K562 (cell line): ENCODE measurements around the gene TJP3. TPM values are rescaled to one million over a fixed set of nuclear protein-coding genes. Genes with fewer than 3 reads are reported as not detected.

ENCODE experiments used
- COPS2 ChIP-seq: fragments of 450-650 bp; conservative IDR thresholded peaks from 2 replicates; pipeline ENCODE4 v1.6.1; 2016; ENCODE audit warnings: mild to moderate bottlenecking, moderate library complexity
- DACH1 ChIP-seq: fragments of 450-650 bp; IDR thresholded peaks from 2 replicates; pipeline ENCODE4 v1.6.1; 2018; ENCODE audit not compliant: partially characterized antibody
- DPF2 ChIP-seq: fragments of 450-650 bp; IDR thresholded peaks from 2 replicates; pipeline ENCODE4 v1.6.1; 2016
- ESRRB ChIP-seq: fragments of 250-450 bp; sonication (Bioruptor Pico); IDR thresholded peaks from 2 replicates; pipeline ENCODE4 v1.5.0; 2020; ENCODE audit warnings: mild to moderate bottlenecking, moderate library complexity, borderline replicate concordance
- FOS ChIP-seq: IDR thresholded peaks from 3 replicates; pipeline ENCODE4 v1.6.1; 2011; ENCODE audit not compliant: insufficient read length; ENCODE audit errors: extremely low read depth
- GABPA ChIP-seq: fragments of 200-800 bp; sonication (Bioruptor generic); conservative IDR thresholded peaks from 2 replicates; pipeline ENCODE4 v1.6.1; 2016; ENCODE audit warnings: low read depth, missing genetic modification characterization, missing compliant biosample characterization
- JUN ChIP-seq, 2 experiments: sonication (generic) in 1 of 2; formaldehyde crosslinking in 1 of 2; IDR thresholded peaks; 2 replicates each; pipeline versions ENCODE4 v1.6.1 to v1.8.0; 2012 to 2022; ENCODE audit warnings: borderline replicate concordance in 2 of 2, mild to moderate bottlenecking in 2 of 2, improper control_type of control experiment in 1 of 2, low read depth in 1 of 2, low read length in 1 of 2, missing genetic modification reagents in 1 of 2
- MAFF ChIP-seq: IDR thresholded peaks from 2 replicates; pipeline ENCODE4 v1.6.1; 2012; ENCODE audit warnings: low read length, improper control_type of control experiment
- MBD2 ChIP-seq: sonication (generic); IDR thresholded peaks from 2 replicates; pipeline ENCODE4 v1.6.1; 2016; ENCODE audit warnings: low read depth, borderline replicate concordance
- NCOA1 ChIP-seq: fragments of 450-650 bp; IDR thresholded peaks from 2 replicates; pipeline ENCODE4 v1.6.1; 2016; ENCODE audit warnings: low read depth
- RAD21 ChIP-seq, 2 experiments: fragments of 250-450 bp in 1 of 2; fragments of 450-650 bp in 1 of 2; sonication (Bioruptor Pico) in 1 of 2; formaldehyde crosslinking in 1 of 2; IDR thresholded peaks in 1 of 2; conservative IDR thresholded peaks in 1 of 2; 2 replicates each; pipeline versions ENCODE4 v1.4.0 to v1.8.0; 2020 to 2022; ENCODE audit warnings: mild to moderate bottlenecking in 2 of 2, moderate library complexity in 1 of 2
- SRSF3 ChIP-seq: fragments of 200-400 bp; formaldehyde crosslinking; IDR thresholded peaks from 2 replicates; pipeline ENCODE4 v1.6.1; 2016; ENCODE audit warnings: mild to moderate bottlenecking, low read length, moderate library complexity; ENCODE audit not compliant: insufficient read depth
- TAF7 ChIP-seq: fragments of 450-650 bp; IDR thresholded peaks from 2 replicates; pipeline ENCODE4 v1.6.1; 2016; ENCODE audit warnings: missing genetic modification characterization, missing compliant biosample characterization
- TARDBP ChIP-seq: fragments of 450-650 bp; IDR thresholded peaks from 2 replicates; pipeline ENCODE4 v1.6.1; 2016
- XRCC4 ChIP-seq: IDR thresholded peaks from one replicate; pipeline ENCODE4 v1.6.1; 2011; ENCODE audit not compliant: insufficient read depth, insufficient read length; ENCODE audit errors: extremely low read depth
- polyA plus RNA-seq, 8 experiments: library from polyadenylated mRNA; depleted of rRNA in 4 of 8; stranded (reverse) in 5 of 8; unstranded in 3 of 8; fragments of >200 nt; fragmentation: Nextera tagmentation in 2 of 8; fragmentation: Illumina TruSeq in 1 of 8; extraction: Ambion mirVana in 2 of 8; extraction: Trizol in 1 of 8; gene quantifications; 2 replicates each; pipeline versions ENCODE4 v1.2.1 to v1.2.3, GENCODE V29; 2011 to 2014; ENCODE audit warnings: inconsistent platforms in 1 of 8, missing spikeins in 1 of 8
- total RNA-seq, 7 experiments: library from RNA; depleted of rRNA in 6 of 7; stranded (reverse); fragments of >200 nt in 6 of 7; fragmentation: Illumina TruSeq in 2 of 7; extraction: Trizol in 2 of 7; gene quantifications; 2 replicates each; pipeline versions ENCODE4 v1.2.1 to v1.2.3, GENCODE V29; 2011 to 2021; ENCODE audit warnings: low replicate concordance in 1 of 7
- TF ChIP-seq, protein P1 (sequence below): sonication (generic); formaldehyde crosslinking; IDR thresholded peaks from 2 replicates; pipeline ENCODE4 v1.8.0; 2023; ENCODE audit warnings: mild to moderate bottlenecking, missing genetic modification reagents
- TF ChIP-seq, protein P2 (sequence below): sonication (generic); formaldehyde crosslinking; IDR thresholded peaks from 2 replicates; pipeline ENCODE4 v1.8.0; 2022; ENCODE audit warnings: mild to moderate bottlenecking, missing genetic modification reagents
- TF ChIP-seq, protein P3 (sequence below): fragments of 250-450 bp; sonication (Bioruptor Pico); IDR thresholded peaks from 2 replicates; pipeline ENCODE4 v1.8.0; 2021; ENCODE audit warnings: mild to moderate bottlenecking, moderate library complexity
- TF ChIP-seq, protein P4 (sequence below): fragments of 250-450 bp; sonication (Bioruptor Pico); IDR thresholded peaks from 2 replicates; pipeline ENCODE4 v1.6.1; 2021; ENCODE audit warnings: mild to moderate bottlenecking

TJP3 gene
- total and polyA plus RNA-seq, 9 of the 15 experiments (the other 6 are each of a cell fraction or from before 2014, with no cell fraction given): 0.11 to 2.4 (median 0.57) TPM; not detected in 1

DNA sequence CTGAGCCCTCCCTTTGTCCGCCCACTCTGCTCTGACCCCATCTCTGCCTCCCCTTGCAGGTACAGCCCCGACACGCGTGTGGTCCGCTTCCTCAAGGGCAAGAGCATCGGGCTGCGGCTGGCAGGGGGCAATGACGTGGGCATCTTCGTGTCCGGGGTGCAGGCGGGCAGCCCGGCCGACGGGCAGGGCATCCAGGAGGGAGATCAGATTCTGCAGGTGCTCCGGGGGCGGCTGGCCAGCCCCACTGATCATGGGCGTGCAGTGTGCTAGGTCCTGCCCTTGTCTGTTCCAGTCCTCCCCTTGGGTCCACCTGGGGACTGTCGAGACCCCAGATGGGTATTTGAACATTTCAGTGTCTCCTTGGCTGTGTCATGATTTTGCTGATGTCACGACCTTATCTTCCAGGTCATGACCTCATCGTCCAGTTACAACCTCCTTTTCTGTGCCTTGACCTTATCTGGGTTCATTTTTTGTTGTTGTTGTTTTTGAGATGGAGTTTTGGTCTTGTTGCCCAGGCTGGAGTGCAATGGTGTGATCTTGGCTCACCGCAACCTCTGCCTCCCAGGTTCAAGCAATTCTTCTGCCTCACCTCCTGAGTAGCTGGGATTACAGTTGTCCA lies 28.0 kb downstream of the TJP3 start (continued):
- no peak for TF ChIP-seq FOS
- TF ChIP-seq XRCC4: no peak
- TF ChIP-seq DPF2: 0 out of 2 replicates have a peak, but pooled peaks have one; percentile 28
- no peak for TF ChIP-seq GABPA
- no peak for TF ChIP-seq DACH1
- TF ChIP-seq, protein P1, sequence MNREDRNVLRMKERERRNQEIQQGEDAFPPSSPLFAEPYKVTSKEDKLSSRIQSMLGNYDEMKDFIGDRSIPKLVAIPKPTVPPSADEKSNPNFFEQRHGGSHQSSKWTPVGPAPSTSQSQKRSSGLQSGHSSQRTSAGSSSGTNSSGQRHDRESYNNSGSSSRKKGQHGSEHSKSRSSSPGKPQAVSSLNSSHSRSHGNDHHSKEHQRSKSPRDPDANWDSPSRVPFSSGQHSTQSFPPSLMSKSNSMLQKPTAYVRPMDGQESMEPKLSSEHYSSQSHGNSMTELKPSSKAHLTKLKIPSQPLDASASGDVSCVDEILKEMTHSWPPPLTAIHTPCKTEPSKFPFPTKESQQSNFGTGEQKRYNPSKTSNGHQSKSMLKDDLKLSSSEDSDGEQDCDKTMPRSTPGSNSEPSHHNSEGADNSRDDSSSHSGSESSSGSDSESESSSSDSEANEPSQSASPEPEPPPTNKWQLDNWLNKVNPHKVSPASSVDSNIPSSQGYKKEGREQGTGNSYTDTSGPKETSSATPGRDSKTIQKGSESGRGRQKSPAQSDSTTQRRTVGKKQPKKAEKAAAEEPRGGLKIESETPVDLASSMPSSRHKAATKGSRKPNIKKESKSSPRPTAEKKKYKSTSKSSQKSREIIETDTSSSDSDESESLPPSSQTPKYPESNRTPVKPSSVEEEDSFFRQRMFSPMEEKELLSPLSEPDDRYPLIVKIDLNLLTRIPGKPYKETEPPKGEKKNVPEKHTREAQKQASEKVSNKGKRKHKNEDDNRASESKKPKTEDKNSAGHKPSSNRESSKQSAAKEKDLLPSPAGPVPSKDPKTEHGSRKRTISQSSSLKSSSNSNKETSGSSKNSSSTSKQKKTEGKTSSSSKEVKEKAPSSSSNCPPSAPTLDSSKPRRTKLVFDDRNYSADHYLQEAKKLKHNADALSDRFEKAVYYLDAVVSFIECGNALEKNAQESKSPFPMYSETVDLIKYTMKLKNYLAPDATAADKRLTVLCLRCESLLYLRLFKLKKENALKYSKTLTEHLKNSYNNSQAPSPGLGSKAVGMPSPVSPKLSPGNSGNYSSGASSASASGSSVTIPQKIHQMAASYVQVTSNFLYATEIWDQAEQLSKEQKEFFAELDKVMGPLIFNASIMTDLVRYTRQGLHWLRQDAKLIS: no peak
- TF ChIP-seq TAF7 (tag): no peak
- no peak for TF ChIP-seq COPS2
- TF ChIP-seq RAD21 (CRISPR knock-in tag; conservative IDR thresholded peaks at IDR 0.05 in 1 of 2, IDR thresholded peaks at IDR 0.05 in 1 of 2): no peak
- TF ChIP-seq, protein P2, sequence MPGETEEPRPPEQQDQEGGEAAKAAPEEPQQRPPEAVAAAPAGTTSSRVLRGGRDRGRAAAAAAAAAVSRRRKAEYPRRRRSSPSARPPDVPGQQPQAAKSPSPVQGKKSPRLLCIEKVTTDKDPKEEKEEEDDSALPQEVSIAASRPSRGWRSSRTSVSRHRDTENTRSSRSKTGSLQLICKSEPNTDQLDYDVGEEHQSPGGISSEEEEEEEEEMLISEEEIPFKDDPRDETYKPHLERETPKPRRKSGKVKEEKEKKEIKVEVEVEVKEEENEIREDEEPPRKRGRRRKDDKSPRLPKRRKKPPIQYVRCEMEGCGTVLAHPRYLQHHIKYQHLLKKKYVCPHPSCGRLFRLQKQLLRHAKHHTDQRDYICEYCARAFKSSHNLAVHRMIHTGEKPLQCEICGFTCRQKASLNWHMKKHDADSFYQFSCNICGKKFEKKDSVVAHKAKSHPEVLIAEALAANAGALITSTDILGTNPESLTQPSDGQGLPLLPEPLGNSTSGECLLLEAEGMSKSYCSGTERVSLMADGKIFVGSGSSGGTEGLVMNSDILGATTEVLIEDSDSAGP (CRISPR knock-in tag): no peak
- no peak for TF ChIP-seq ESRRB (CRISPR knock-in tag)
- TF ChIP-seq MBD2: no peak
- TF ChIP-seq MAFF: peak; percentile 29; the same call in 1 of the 2 replicates
- TF ChIP-seq TARDBP: no peak
- TF ChIP-seq SRSF3: no peak
- TF ChIP-seq, protein P3, sequence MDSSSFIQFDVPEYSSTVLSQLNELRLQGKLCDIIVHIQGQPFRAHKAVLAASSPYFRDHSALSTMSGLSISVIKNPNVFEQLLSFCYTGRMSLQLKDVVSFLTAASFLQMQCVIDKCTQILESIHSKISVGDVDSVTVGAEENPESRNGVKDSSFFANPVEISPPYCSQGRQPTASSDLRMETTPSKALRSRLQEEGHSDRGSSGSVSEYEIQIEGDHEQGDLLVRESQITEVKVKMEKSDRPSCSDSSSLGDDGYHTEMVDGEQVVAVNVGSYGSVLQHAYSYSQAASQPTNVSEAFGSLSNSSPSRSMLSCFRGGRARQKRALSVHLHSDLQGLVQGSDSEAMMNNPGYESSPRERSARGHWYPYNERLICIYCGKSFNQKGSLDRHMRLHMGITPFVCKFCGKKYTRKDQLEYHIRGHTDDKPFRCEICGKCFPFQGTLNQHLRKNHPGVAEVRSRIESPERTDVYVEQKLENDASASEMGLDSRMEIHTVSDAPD (CRISPR knock-in tag): no peak
- TF ChIP-seq NCOA1: peak; percentile 45; the same call in 1 of the 2 replicates
- TF ChIP-seq, protein P4, sequence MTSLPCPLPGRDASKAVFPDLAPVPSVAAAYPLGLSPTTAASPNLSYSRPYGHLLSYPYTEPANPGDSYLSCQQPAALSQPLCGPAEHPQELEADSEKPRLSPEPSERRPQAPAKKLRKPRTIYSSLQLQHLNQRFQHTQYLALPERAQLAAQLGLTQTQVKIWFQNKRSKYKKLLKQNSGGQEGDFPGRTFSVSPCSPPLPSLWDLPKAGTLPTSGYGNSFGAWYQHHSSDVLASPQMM (CRISPR knock-in tag): no peak
- 0 out of 2 replicates have a peak, but pooled peaks have one; percentile 10 for TF ChIP-seq JUN (IDR thresholded peaks at IDR 0.05; ENCODE audit: borderline replicate concordance, low read depth, low read length)
- TF ChIP-seq JUN (CRISPR knock-in tag; IDR thresholded peaks at IDR 0.05; ENCODE audit: borderline replicate concordance): no peak
